Measurements from ENCODE around the gene CBY3. TPM values are rescaled to one million over a fixed set of nuclear protein-coding genes. Genes with fewer than 3 reads are reported as not detected.

Gene CBY3
- total RNA-seq: not detected
- polyA plus RNA-seq (ENCODE audit: insufficient read depth in 1 of 8, insufficient read length in 8 of 8, low replicate concordance in 1 of 8): under 1 TPM in 7 of 8 donors, not detected in 1; 0.39 to 0.63 (median 0.61) TPM
- long read RNA-seq, donor 1: 0 reads
- long read RNA-seq, donor 2: 0 reads
- long read RNA-seq, donor 3: 0 reads
- long read RNA-seq, donor 4: 0 reads
- long read RNA-seq, donor 5, partial matches to known transcripts: 712 of 788 reads
- long read RNA-seq, donor 5, other reads (novel, unspliced or antisense): 76 of 788 reads
- long read RNA-seq, donor 6: 0 reads
- long read RNA-seq, donor 7: 0 reads
- long read RNA-seq, donor 8: 0 reads
- long read RNA-seq, donor 9: 0 reads
- long read RNA-seq, donor 10: 0 reads
- long read RNA-seq, donor 11: 0 reads

DNA sequence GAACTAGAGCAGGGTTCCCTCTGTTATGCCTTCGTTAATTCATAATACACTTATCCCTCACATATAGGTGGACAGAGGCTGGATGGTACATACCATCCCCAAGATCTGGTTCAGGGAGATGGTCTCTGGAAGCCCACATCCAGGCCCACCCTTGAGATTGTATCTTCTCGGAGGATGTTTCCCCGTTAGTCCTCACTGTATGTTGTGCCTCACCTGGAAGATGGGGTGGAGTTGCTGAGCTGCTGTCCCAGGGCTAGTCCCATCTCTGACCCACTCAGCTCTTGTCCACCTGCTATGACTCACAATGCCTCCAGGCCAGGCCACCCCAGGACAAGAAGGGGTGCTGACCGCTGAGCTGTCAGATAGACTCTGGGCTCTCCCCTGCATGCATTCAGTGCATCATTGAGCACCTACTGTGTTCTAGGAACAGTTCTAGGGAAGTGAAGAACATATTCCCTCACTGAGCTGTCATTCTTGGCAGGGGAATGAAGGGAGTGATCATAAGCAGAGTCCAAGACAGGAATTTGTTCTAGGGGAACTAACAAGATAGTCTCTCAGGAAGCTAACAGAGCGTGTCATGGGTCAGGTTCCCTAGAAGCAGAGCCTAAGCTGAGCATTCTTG is at the start of gene CBY3:
TSS of gene CBY3 (minus strand) at position 255 of the 622 bp plus-strand sequence. CDS start at position 139, 116 bp downstream.
- 83% methylated on average over 2 of the region's 5 CpGs for WGBS (ENCODE audit: insufficient coverage)
- no peak within 1 kb of the TSS for H3K27ac ChIP-seq (ENCODE audit: low read length)
- H3K9me3 ChIP-seq (replicated peaks; ENCODE audit: control insufficient read depth, low read depth, low read length): no peaks in the 10 kb centered on the region
- no peak for DNase-seq
- no peaks in the 10 kb centered on the region for H3K27me3 ChIP-seq (ENCODE audit: control insufficient read depth, insufficient read depth, low read length)
- peaks cover 15% of the 10 kb centered on the region for H3K4me1 ChIP-seq (ENCODE audit: control insufficient read depth, insufficient read depth, low read length)
- H3K36me3 ChIP-seq (ENCODE audit: control insufficient read depth, insufficient read depth, low read length): no peaks in the 10 kb centered on the region
- no peak within 1 kb of the TSS for H3K4me3 ChIP-seq (ENCODE audit: low read length)

- WGBS (ENCODE audit: insufficient coverage): no CpG with 5 or more reads among the region's 3 CpGs
- Histone ChIP-seq H3K27me3 (ENCODE audit: control insufficient read depth, insufficient read depth, low read length) (no peaks in the 10 kb centered on the region), H3K36me3 (ENCODE audit: control insufficient read depth, insufficient read depth, low read length) (peaks cover 38% of the 10 kb centered on the region), H3K4me1 (ENCODE audit: control insufficient read depth, insufficient read depth, low read length) (peaks cover 18% of the 10 kb centered on the region), H3K4me3 (ENCODE audit: low read length) (no peak overlapping the region), H3K9me3 (replicated peaks; ENCODE audit: control insufficient read depth, low read depth, low read length) (no peaks in the 10 kb centered on the region), H3K27ac (ENCODE audit: low read length) (no peak overlapping the region)
- DNase-seq: no peak
Observed at GRCh38 chr5:179730356-179730755, 49.5 kb upstream of the CBY3 start.

DNA sequence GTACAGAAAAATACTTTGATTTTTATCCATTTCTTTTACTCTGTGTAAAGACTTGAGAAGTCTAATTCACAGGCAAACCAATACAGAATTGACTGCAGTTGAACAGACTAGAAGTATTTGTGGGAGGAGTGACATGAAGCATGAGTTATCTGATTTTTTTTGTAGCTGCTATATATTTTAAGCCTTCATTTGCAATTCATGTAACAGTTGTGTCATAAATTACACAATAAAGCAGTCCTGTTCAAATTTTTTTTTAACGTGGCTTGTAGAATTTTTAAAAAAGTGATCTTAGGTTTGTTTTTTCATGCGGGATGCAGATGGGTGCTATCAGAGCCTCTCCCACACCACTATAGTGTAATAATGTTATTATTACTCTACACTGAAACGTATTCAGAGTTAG is 48.9 kb upstream of the CBY3 start:
- Histone ChIP-seq H3K36me3 (ENCODE audit: control insufficient read depth, insufficient read depth, low read length) (peaks cover 42% of the 10 kb centered on the region), H3K4me3 (ENCODE audit: low read length) (no peak overlapping the region), H3K4me1 (ENCODE audit: control insufficient read depth, insufficient read depth, low read length) (peaks cover 12% of the 10 kb centered on the region), H3K27me3 (ENCODE audit: control insufficient read depth, insufficient read depth, low read length) (no peaks in the 10 kb centered on the region), H3K9me3 (replicated peaks; ENCODE audit: control insufficient read depth, low read depth, low read length) (no peaks in the 10 kb centered on the region), H3K27ac (ENCODE audit: low read length) (no peak overlapping the region)
- no CpG with 5 or more reads among the region's 3 CpGs for WGBS (ENCODE audit: insufficient coverage)
- no peak for DNase-seq

DNA sequence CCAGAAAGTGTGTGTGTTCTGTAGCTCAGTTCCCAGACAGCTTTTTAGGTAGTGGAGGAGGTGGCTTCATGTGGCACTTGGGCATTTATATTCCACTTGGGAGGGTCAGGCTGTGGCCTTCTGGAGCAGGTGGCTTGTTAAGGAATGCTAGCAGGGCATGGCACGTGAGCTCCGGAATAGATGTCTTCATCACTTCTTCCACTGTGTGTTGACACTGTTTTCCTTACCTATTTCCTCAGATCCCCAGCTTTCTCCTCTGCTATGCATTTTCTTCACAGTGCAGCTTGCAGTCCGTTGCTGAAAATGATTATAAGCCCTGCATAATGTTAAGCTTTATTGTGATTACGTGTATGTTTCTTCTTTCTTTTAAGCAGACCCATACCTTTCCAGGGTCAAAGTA is 48.5 kb upstream of the CBY3 start:
- no peak overlapping the region for H3K27ac ChIP-seq (ENCODE audit: low read length)
- DNase-seq: no peak
- peaks cover 43% of the 10 kb centered on the region for H3K36me3 ChIP-seq (ENCODE audit: control insufficient read depth, insufficient read depth, low read length)
- H3K4me3 ChIP-seq (ENCODE audit: low read length): no peak overlapping the region
- peaks cover 8% of the 10 kb centered on the region for H3K4me1 ChIP-seq (ENCODE audit: control insufficient read depth, insufficient read depth, low read length)
- H3K27me3 ChIP-seq (ENCODE audit: control insufficient read depth, insufficient read depth, low read length): no peaks in the 10 kb centered on the region
- 92% methylated on average over 2 of the region's 4 CpGs for WGBS (ENCODE audit: insufficient coverage)
- no peaks in the 10 kb centered on the region for H3K9me3 ChIP-seq (replicated peaks; ENCODE audit: control insufficient read depth, low read depth, low read length)

GRCh38 chr5:179727106-179727505 is 46.3 kb upstream of the CBY3 start:
- Histone ChIP-seq H3K9me3 (replicated peaks; ENCODE audit: control insufficient read depth, low read depth, low read length) (no peaks in the 10 kb centered on the region), H3K36me3 (ENCODE audit: control insufficient read depth, insufficient read depth, low read length) (peaks cover 63% of the 10 kb centered on the region), H3K27ac (ENCODE audit: low read length) (no peak overlapping the region), H3K4me3 (ENCODE audit: low read length) (no peak overlapping the region), H3K27me3 (ENCODE audit: control insufficient read depth, insufficient read depth, low read length) (no peaks in the 10 kb centered on the region), H3K4me1 (ENCODE audit: control insufficient read depth, insufficient read depth, low read length) (peaks cover 4% of the 10 kb centered on the region)
- DNase-seq: no peak
- 86% methylated on average over 5 of the region's 6 CpGs for WGBS (ENCODE audit: insufficient coverage)

- no peak for DNase-seq
- H3K9me3 ChIP-seq (replicated peaks; ENCODE audit: control insufficient read depth, low read depth, low read length): no peaks in the 10 kb centered on the region
- H3K4me1 ChIP-seq (ENCODE audit: control insufficient read depth, insufficient read depth, low read length): no peaks in the 10 kb centered on the region
- H3K27me3 ChIP-seq (ENCODE audit: control insufficient read depth, insufficient read depth, low read length): no peaks in the 10 kb centered on the region
- WGBS (ENCODE audit: insufficient coverage): 85% methylated on average over 1 of the region's 4 CpGs
- no peak overlapping the region for H3K27ac ChIP-seq (ENCODE audit: low read length)
- H3K36me3 ChIP-seq (ENCODE audit: control insufficient read depth, insufficient read depth, low read length): peaks cover 77% of the 10 kb centered on the region
- no peak overlapping the region for H3K4me3 ChIP-seq (ENCODE audit: low read length)
Observed at GRCh38 chr5:179724163-179724562, 43.3 kb upstream of the CBY3 start.

- Histone ChIP-seq H3K27ac (ENCODE audit: low read length) (no peak overlapping the region), H3K4me1 (ENCODE audit: control insufficient read depth, insufficient read depth, low read length) (no peaks in the 10 kb centered on the region), H3K36me3 (ENCODE audit: control insufficient read depth, insufficient read depth, low read length) (peaks cover 73% of the 10 kb centered on the region), H3K9me3 (replicated peaks; ENCODE audit: control insufficient read depth, low read depth, low read length) (no peaks in the 10 kb centered on the region), H3K4me3 (ENCODE audit: low read length) (no peak overlapping the region), H3K27me3 (ENCODE audit: control insufficient read depth, insufficient read depth, low read length) (no peaks in the 10 kb centered on the region)
- no peak for DNase-seq
- WGBS (ENCODE audit: insufficient coverage): no CpG with 5 or more reads among the region's 2 CpGs
Observed at GRCh38 chr5:179720222-179720621, 39.4 kb upstream of the CBY3 start.

DNA sequence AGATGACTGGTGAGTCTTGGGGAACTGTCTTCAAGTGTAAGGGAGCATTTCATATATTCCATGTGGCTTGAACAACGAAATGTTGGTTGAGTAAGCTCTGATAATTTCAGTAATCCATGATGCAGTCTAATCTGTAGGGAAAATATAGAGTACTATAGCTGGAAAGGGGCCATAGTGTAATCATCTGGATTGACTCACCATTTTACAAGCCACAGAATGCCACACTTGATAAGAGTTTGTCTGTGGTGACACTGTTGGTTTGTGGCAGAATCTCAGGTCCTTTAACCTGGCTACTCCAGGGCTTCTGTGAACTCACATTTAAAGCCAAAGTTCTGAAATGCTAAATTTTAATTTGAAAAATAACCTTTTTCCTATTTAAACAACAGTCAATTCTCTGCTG is 35.5 kb upstream of the CBY3 start:
- H3K27ac ChIP-seq (ENCODE audit: low read length): no peak overlapping the region
- no peaks in the 10 kb centered on the region for H3K27me3 ChIP-seq (ENCODE audit: control insufficient read depth, insufficient read depth, low read length)
- no peak for DNase-seq
- no peak overlapping the region for H3K4me3 ChIP-seq (ENCODE audit: low read length)
- no CpG with 5 or more reads among the region's 1 CpG for WGBS (ENCODE audit: insufficient coverage)
- H3K36me3 ChIP-seq (ENCODE audit: control insufficient read depth, insufficient read depth, low read length): peaks cover 62% of the 10 kb centered on the region
- no peaks in the 10 kb centered on the region for H3K9me3 ChIP-seq (replicated peaks; ENCODE audit: control insufficient read depth, low read depth, low read length)
- no peaks in the 10 kb centered on the region for H3K4me1 ChIP-seq (ENCODE audit: control insufficient read depth, insufficient read depth, low read length)

DNA sequence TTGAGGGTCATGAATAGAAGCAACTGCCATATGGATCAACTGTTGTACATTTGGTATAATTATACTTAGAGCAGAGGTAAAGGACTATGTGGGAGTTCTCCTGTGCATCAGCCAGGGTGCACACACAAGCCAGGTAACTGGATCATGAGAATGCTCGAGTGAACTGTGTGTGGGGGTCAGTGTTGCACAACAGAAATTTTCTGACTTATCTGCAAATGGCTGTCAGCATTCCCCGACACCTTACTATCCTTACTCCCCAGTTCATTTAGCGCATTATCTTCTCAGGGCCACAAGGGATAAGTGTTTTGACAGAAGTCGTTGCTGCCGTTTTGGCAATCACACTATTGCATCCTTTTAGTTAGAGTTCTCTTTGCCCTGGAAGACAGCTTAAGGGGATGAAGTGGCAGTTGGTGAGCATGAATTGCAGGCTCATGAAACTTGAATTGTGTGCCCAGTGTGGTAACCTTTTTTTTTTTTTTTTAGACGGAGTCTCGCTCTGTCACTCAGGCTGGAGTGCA is 19.6 kb upstream of the CBY3 start:
- no peak for DNase-seq
- Histone ChIP-seq H3K27ac (ENCODE audit: low read length) (no peak overlapping the region), H3K27me3 (ENCODE audit: control insufficient read depth, insufficient read depth, low read length) (no peaks in the 10 kb centered on the region), H3K4me3 (ENCODE audit: low read length) (peak overlapping the region; percentile 91), H3K4me1 (ENCODE audit: control insufficient read depth, insufficient read depth, low read length) (peaks cover 18% of the 10 kb centered on the region), H3K36me3 (ENCODE audit: control insufficient read depth, insufficient read depth, low read length) (peaks cover 22% of the 10 kb centered on the region), H3K9me3 (replicated peaks; ENCODE audit: control insufficient read depth, low read depth, low read length) (no peaks in the 10 kb centered on the region)
- no CpG with 5 or more reads among the region's 7 CpGs for WGBS (ENCODE audit: insufficient coverage)

GRCh38 chr5:179699616-179700237 is 18.9 kb upstream of the CBY3 start:
- DNase-seq: peak; percentile 43

More at GRCh38 chr5:179699616-179700237, 18.9 kb upstream of the CBY3 start:
- H3K27me3 ChIP-seq (ENCODE audit: control insufficient read depth, insufficient read depth, low read length): no peaks in the 10 kb centered on the region
- H3K4me3 ChIP-seq (ENCODE audit: low read length): peak overlapping the region; percentile 91
- peaks cover 18% of the 10 kb centered on the region for H3K4me1 ChIP-seq (ENCODE audit: control insufficient read depth, insufficient read depth, low read length)
- 7% methylated on average over 10 of the region's 19 CpGs for WGBS (ENCODE audit: insufficient coverage)
- no peaks in the 10 kb centered on the region for H3K9me3 ChIP-seq (replicated peaks; ENCODE audit: control insufficient read depth, low read depth, low read length)
- peak overlapping the region; percentile 95 for H3K27ac ChIP-seq (ENCODE audit: low read length)
- peaks cover 22% of the 10 kb centered on the region for H3K36me3 ChIP-seq (ENCODE audit: control insufficient read depth, insufficient read depth, low read length)

Measured in muscle of leg (tissue), 16 donors.